ENCODE measurements around the gene MAP3K3.
A peak's percentile ranks its signal among the peaks of the same experiment; 100 is the strongest.

The MAP3K3 gene

DNA sequence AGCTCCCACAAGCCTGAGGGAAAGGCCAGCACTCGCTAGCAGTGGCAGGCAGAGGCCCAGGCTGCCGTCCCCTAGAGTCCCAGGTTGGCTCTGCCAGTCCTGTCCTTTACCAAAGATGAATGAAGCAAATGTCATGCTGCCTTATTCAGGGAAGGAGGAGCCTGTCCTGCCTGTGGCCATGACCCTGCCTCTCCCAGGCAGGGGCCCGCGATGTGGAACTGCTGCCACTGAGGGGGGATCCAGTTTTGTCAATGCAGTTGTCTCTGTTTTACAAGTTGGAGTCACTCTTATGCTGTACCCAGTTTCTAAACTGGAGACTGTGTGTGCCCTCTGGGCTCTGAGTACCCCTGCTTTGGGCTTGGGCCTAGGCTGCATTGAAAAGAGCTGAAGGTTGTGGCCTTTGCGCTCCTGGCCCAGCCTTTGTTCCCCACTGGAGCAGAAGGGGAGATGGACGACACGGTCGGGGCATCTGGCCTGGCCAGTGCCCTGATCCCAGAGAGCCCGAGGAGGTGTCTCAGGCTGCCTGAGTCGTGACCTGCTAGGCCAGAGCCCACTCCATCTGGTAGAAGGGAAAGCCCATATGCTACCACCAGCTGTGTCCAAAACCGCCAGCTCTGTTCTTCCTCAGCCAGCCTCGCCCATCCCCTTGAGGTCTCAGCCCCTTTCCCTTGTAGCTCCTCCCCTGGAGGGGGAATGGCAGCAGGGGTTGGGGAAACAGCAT is 72.2 kb downstream of the MAP3K3 start:
- DNase-seq, result no peak

DNA sequence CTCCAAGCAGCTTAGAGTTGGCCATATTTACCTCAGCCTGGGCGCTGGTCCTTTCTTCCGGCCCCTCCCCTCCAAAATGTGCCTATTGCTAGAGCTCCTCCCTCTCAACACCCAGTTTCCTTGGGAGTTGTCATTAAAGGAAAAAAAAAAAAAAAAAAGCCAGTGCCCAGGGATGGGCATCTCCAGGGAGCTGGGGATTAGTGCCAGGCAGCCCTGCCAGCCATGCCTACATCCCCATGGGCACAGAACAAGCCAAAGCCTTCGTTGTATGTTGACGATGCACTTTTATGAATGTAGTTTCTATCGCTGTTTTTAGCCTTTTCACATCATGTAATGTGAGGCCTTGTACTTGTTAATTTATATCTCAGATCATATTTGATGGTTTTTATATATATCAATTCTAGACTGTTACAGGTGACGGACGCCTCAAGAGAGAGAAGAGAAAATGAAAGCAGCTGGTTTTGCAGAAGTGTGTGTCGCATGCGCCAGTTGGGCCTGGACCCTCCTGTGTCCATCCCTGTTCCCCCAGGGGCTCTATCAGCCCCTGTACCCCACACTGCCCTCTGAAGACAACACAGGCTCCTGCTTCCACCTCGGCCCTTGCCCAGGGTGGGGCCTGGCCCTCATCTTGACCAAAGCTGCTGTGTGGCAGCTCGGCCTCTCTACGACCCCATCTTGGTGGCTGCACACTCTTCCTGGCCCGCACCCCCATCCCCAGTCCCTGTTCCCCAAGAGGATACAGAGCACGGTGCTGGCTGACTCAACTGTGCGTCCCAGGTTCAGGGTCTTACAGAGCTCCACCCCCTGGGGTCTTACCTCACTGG is 72.9 kb downstream of the MAP3K3 start:
- DNase-seq, result no peak

DNA sequence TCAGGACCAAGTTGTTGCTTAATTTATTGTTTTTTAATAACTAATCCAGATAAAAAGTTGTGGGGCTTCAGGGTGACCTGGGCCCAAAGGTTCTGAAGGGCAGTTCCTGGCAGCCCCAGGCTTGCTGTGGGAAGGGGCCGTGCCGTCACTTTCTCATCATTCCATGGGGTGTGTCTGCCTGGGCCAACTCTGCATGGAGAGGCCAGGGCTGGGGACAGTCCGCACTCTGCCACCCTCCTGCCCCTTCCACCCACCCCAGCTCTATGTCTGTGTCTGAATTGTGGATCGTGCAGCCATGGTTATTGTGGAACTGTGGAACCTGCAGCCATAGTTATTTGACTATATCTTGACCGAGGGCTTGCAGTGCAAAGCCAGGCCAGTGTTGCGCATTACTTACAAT is 73.7 kb downstream of the MAP3K3 start:
- no peak for DNase-seq

DNA sequence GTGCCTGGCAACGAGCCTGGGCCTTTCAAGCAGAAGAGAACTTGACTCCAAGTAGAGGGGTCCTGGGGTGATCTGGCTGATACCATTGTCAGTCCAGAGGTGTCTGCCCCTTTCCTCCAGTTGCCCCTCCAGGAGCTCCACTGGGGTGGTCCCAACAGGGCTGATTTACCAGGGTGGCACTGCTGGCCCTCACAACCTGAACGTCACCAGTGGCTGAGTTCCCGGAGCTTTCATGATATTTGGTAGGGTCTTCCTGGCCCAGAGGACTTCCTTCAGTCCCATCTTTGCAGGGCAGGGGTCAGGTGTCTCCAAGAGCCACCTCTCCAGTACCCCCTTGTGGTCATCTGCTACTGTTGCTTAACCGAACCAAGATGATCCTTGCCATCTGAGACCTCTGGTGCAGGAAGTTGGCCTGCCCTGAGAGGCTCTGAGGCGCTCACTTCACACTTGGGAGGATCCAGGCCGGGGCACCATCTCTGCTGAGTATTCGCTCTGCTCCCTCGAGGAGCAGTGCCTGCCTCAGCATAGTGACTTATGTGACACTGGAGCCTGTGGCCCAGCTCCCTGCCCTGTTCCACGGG is 74.3 kb downstream of the MAP3K3 start:
- peak; percentile 8 to 47 for DNase-seq

DNA sequence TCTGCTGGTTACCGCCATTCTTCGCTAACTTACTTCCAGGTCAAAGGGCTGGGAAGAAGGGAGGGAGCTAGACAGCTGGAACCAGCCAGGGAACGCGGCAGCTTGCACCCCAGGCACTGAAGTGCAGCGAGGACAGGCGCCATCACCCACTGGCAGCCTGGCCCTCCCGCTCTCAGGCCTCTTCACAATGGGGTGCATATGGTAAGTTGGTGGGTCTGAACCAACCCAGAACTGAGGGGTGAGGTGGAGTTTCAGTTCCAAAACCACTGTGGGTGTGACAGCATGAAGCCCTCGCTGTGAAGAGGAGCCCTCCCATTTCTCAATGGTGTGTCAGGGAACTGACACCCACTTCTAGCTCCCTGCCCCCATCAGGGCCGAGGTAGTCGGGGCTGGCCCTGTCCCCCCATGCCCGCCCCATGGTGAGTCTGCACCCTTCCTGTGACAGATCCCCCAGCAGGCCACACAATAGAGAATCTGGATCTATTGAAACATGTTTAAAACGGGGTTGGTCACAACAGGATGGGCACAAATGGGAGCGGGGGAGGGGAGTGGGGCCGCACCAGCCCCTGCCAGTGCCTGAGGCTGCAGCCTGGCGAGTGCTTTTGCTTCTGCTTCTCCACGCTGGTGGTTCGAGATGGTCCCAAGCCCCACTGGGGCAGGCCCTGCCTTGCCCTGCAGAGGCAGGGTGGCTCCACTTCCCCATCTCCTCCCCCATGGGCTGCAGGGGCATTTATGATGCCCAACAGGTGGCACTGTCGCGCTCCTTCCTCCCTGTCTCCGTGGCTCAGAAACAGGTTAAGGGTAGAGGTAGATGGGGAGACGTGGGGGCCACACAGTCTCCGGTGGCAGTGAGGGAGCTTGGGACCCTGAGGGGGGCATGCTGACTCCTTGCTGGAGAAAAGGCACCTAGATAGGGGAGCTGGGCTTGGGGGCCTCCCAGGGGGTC is 75.4 kb downstream of the MAP3K3 start:
- peak in 1 of 2 experiments; percentile 71 for DNase-seq

DNA sequence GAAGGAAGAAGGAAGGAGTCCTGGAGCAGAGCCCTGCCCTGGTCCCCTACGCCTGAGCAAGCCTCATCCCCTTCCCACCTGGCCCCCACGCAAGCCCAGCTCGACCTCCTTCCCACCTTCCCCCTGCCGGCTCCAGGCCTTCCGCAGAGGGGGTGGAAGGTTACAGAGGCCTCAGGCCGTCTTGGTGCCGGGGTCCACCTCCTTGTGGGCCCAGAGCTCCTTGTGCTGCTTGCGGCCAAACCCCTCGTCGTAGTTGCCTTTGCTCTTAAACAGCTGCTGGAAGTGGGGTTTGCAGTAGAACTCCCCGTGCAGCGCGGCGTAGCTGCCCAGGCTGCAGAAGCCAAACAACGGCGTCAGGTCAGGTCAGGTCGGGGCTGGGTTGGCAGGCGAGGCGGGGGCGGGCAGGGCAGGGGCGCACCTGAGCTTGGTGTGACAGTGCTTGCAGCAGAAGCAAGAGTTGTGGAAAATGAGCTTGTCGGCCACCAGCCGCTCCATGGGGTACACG is 76.2 kb downstream of the MAP3K3 start:
- no peak for DNase-seq

DNA sequence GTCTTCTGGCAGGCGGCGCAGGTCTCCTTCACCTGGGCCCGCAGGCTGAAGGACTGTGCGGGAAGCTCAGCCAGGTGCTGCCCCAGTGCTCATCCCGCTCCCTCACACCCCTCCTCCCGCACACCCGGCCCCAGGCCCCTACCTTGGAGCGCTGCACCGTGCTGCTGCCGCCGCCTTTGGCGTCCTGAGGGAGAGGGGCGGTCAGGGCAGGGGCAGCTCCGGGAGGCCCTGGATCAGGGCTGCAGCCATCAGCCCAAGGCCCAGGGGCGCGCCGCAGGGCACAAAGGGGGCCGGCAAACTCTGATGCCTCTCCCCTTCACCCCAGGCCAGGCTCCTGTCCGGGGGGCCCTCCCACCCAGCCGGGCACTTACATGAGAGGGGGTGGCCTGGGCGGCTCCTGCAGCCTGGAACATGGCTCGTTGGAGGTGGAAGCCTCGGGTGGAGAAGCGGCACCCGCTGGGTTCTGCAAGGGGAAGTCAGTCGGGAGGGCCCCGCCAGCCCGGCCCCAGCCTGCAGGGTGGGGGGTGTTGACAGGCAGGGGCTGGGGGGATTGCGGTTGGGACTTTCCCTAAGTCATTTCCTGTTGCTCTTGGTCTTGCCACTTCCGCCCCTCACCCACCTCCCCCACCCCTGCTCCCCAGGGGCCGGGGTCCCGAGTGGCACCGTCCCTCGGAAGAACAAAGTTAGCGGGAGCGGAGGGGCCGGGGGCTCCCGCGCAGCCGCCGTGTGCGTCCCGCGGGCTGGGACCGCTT is 76.8 kb downstream of the MAP3K3 start:
- DNase-seq, result peak; percentile 24 to 76

DNA sequence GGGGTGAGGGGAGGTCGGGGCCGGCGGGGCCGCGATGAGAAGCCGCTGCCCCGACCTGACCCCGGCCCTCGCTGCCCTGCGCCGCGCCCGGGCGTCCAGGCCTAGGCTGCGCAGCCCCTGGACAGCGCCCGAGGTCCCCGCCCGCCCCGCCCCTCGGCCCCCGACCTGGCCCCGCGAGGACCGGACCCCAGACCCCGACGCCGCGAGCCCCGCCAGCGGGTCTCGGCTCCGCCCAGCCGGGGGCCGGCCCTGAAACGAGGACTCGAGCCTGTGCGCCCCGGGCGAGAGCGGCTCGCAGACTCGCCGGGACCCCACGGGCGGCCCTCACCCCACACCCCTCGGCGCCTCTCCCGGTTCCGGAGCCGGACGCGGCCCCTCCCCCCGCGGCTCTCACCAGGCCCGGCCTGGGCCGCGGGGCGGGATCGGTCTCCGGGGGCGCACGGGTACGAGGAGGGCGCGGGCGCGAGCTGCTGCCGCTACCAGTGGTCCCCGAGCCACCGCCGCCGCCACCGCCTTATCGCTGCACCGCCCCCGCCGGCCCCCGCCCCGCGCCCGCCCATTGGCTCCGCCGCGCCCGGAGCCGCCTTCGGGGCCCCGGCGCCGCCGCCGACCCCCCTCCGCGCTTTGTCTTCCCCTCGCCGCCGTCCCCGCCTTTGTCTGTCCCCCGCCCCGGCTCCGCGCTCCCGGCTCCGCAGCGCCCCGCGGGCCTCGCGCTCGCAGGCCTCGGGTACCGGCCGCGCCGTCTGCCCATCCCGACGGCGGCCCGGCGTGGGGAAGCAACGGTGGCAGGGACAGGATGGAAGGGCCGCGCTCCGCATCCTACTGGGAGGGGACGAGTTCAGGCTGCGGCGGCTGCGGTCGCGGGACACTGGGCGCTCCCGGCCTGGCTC is 77.7 kb downstream of the MAP3K3 start, which contains the start of gene LIMD2:
Gene LIMD2 (minus strand): TSS at position 488 of the 890 bp plus-strand sequence. CDS start 827 bp downstream, outside the sequence.
- DNase-seq, result peak in 1 of 2 experiments; percentile 88

DNA sequence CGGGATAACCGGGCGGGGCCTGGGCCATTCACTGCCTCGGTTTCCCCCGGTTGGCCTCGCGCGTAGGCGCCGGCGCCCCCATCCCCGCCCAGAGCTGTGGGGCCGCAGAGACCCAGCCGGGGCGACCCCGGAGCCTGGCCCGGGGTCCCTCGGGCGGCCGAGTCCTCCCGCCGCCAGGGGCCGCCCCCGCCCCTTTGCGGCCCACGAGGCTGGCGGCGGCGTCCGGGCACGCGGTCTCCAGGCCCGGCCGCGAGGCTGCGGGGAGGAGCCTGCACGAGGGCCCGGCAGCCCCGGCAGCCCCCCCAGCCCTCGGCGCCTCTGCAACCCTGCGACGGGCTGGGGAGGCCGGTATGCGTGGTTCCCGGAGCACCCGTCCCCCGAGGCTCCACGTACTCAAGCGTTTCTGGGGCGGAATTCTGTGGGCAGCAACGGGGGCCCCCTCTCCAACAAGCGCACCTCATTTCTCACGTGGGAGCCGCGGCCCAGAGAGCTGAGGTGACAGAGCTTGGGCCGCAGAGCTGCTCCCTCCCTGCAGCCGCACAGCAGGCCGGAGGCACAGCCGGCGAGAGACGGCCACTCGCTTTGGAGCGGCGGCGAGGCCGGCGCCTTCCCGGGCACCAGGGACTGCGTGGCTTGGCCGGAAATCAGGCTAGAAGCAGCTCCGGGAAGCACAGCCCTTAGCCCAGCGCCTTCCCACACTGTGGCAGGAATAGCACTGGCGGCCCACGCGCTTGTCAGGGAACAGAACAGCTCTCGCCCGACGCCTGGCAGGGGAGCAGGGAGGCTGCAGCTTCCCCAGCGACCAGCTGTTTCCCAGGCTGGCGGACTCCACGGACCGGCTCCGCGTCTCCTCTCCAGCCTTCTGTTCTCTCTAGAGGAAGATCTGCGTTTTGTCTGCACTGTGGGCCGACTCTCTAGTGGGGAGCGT is 78.6 kb downstream of the MAP3K3 start:
- peak in 1 of 2 experiments; percentile 80 for DNase-seq

DNA sequence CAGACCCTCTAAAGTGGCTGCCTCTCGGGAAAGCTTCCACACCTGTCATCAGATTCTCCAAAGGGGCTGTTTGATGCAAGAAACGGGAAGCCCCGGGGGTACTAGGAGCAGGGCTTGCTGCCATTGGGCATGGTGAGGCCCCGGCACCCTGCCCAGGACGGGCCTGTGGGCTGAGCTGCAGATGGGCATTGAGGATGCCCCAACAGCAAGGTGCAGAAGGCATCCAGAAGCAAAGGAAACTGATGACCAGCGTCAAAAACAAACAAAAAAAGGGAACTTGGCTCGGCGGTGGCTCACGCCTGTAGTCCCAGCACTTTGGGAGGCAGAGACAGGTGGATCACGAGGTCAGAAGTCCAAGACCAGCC is 79.2 kb downstream of the MAP3K3 start:
- no peak for DNase-seq

DNA sequence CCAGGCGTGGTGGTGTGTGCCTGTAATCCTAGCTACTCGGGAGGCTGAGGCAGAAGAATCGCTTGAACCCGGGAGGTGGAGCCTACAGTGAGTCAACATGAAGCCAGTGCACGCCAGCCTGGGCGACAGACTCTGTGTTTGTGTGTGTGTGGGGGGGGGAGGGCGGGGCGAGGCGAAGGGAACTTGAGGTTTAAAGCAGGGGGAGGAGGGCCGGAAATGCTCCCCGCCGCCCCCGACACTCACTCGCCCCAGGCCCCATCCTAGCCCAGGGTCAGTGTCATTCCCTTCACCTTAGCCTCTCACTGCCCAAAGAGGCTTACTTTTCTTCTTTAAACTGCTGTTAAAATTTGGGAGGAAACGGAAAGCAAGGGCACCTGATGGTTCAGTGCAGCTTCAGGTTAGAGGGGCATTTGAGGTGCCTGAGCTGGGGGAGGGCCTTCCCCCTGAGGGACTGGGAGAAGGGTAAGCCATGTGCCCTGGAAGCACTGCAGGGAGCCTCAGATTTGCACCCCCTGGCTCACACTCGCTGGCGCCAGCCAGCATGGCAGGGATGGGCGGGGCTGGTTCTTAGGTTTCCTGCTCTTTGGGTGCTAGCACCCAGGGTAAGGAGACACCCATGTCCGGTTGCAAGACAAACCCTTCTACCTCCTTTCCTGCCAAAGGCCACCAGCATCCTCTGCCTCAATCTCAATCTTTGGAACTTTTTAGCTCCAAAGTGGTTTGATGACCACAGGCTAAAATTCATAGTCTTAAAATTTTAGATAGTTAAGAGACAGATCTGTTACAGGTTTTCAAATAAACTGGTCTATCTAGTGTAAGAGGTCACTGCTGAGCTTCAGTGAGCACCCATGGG is 79.9 kb downstream of the MAP3K3 start:
- DNase-seq, result peak; percentile 24 to 43

DNA sequence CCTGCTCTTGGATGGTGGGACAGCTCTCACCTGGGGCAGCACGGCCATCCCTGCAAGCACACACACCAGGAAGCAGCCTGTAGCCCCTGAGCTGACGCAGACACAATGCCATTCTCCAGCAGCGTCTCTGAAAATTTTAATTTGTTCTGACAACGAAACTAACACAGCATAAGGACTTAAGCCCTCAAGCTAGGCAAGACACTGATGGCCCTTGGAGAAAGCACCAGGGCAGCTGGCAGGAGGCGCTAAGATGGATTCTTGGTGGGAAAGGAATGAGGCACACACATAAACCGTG is 80.5 kb downstream of the MAP3K3 start:
- DNase-seq, result peak in 1 of 2 experiments; percentile 18

DNA sequence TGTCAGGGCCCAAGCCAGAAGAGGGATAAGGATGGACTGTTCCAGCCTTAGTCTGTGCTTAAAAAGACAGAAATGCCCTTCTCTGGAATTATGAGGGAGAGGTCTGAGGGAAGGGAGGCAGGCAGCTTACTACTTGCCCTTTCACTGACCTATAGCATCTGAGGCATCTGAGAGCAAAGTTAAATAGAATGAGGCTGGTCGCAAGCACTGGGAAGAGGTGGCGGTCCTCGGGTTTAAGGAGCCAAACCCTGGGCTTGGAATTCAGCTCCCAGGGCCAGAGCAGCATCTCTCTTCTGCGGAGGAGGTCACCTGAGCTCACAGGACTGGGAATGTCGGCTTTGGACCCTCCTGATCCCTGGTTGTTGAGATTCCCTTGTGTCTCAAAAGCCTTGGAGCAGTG is 80.8 kb downstream of the MAP3K3 start:
- DNase-seq, result no peak

DNA sequence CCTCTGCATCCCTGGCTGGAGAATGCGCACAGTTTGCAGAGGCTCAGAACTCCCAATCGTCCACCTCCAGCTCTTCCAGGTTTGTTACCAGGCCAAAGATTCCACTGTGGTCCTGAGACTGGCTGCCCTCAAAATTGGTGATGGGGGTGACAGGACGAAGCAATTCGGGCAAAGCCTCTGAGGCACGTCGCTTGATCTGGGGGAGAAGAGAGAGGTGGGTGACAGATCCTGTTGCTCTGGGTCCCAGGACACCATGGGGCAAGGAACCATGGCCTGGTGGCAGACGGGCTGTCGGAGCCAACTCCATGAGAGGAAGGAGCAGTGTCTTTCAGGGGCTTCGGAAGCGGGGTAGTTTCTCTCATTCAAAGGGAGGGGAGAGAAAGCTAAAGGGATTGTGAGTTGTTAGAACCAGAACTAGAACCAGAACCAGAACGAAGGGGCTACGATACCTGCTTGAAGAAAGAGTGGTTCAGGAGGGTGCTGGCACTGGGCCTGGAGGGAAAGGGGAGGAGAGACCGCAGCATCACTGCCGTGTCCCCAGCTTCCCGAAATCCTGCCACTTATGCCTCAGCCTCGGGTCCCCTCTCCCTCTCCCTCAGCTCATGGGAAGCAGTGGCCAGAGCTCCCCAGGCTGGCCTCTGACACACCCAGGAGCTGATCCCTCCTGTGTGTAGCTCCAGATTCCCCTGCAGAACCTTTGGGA is 81.5 kb downstream of the MAP3K3 start:
- no peak for DNase-seq

DNA sequence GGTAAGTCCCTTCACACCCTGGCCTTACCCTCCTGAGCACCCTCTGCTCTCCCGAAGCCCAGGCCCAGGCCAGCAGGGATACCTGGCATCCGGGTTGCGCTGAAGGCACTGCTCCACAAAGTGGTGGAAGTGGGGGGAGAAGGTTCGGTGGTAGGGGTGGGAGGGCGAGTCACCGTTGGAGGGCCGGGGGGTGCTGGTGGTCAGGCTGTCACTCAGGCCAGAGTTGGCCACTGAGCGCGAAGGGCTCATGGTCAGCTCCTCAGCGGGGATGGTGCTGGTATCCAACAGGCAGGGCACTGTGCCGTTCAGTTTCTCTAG is 82.0 kb downstream of the MAP3K3 start:
- DNase-seq, result no peak

DNA sequence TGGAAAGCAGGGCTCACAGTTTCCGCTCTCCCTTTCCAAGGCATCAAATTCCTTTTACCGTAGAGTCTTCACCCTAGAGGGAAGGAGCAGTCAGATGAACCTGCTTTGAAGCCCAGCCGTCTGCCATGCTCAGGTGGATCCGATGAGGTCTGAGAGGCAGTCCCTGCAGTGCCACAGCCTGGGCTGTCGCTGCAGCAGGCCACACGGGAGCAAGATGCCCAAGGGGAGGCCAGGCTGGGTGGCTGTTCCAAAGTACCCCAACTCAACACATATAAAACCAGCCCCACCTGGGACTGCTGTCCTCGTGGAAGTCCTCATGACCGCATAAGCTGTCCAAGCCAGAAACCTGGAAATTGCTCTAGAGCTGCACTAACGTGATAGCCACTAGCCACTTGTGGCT is 82.6 kb downstream of the MAP3K3 start:
- DNase-seq, result no peak

DNA sequence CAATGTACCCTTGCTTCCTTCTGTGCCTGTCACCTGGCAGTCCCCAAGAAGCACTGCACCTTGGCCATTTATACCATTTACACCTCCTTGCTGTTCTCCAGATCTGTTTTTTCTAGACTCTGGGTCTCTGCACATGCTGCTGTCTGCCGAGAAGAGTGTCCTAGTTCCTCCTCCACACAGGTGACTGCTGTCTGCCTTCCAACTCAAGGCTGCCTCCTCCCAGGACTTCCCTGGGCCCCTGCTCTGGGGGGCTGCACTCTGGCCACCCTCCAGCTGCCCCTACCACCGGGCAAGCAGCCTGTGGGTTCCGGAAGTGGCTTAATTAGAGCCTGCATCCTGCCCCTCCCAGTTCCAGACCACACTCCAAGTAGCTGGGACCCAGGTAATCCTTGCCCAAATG is 83.4 kb downstream of the MAP3K3 start:
- no peak for DNase-seq
